ENCODE results near the gene FOXJ3.

DNA sequence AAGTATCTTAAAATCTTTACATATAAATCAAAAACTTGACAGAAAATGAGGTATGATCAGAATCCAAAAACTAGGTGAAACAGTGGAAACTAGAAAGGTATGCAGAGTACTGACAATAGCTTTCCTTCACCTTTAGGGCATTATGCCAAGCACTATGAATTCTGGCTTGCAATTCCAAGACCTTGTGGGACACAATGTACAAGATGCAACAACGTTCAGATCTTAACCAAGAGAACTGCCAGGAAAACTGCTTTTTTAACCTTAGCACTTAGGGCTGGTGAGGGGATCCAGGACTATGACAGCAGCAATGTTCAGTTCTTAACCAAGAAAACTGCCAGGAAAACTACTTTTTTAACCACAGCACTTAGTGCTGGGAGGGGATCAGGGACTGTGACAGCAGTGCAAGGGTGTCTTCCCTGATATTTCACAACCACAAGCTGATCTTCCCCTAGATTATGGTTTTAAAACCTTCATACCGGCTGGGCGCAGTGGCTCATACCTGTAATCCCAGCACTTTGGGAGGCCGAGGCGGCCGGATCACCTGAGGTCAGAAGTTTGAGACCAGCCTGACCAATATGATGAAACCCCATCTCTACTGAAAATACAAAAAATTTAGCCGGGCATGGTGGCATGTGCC lies 22.3 kb downstream of the FOXJ3 start:
- TF ChIP-seq, protein P1, sequence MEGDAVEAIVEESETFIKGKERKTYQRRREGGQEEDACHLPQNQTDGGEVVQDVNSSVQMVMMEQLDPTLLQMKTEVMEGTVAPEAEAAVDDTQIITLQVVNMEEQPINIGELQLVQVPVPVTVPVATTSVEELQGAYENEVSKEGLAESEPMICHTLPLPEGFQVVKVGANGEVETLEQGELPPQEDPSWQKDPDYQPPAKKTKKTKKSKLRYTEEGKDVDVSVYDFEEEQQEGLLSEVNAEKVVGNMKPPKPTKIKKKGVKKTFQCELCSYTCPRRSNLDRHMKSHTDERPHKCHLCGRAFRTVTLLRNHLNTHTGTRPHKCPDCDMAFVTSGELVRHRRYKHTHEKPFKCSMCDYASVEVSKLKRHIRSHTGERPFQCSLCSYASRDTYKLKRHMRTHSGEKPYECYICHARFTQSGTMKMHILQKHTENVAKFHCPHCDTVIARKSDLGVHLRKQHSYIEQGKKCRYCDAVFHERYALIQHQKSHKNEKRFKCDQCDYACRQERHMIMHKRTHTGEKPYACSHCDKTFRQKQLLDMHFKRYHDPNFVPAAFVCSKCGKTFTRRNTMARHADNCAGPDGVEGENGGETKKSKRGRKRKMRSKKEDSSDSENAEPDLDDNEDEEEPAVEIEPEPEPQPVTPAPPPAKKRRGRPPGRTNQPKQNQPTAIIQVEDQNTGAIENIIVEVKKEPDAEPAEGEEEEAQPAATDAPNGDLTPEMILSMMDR (IDR thresholded peaks at IDR 0.05), result no peak
- TF ChIP-seq POLR2A (IDR thresholded peaks at IDR 0.05), result no peak

Data from sigmoid colon (tissue), 3 donors.